ENCODE results near the gene MYO1D.

The MYO1D gene

DNA sequence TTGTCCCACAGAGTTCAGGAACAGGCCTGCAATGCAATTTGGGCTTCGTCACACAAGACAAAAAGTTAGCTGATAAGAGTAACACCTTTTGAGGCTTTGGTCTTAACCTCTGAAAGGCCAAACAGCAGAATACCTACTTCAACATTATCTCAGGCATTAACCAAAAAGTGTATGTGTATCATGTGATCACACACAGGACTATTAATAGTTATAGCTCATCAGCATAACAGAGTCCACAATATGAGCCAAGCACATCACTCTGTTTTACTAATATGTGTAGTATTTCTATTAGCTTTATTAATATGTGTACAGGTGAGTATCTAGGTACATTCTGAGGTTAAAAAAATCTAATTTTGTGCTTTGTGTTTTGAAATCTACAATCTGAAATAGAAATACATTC is 30.8 kb downstream of the MYO1D start:
- TF ChIP-seq, protein P1, sequence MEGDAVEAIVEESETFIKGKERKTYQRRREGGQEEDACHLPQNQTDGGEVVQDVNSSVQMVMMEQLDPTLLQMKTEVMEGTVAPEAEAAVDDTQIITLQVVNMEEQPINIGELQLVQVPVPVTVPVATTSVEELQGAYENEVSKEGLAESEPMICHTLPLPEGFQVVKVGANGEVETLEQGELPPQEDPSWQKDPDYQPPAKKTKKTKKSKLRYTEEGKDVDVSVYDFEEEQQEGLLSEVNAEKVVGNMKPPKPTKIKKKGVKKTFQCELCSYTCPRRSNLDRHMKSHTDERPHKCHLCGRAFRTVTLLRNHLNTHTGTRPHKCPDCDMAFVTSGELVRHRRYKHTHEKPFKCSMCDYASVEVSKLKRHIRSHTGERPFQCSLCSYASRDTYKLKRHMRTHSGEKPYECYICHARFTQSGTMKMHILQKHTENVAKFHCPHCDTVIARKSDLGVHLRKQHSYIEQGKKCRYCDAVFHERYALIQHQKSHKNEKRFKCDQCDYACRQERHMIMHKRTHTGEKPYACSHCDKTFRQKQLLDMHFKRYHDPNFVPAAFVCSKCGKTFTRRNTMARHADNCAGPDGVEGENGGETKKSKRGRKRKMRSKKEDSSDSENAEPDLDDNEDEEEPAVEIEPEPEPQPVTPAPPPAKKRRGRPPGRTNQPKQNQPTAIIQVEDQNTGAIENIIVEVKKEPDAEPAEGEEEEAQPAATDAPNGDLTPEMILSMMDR (IDR thresholded peaks at IDR 0.05; ENCODE audit: low read depth, low read length, missing control alignments) = no peak
- DNase-seq (ENCODE audit: low read depth) = no peak
- H3K4me3 ChIP-seq (ENCODE audit: low read depth, low read length) = no peak overlapping the region

DNA sequence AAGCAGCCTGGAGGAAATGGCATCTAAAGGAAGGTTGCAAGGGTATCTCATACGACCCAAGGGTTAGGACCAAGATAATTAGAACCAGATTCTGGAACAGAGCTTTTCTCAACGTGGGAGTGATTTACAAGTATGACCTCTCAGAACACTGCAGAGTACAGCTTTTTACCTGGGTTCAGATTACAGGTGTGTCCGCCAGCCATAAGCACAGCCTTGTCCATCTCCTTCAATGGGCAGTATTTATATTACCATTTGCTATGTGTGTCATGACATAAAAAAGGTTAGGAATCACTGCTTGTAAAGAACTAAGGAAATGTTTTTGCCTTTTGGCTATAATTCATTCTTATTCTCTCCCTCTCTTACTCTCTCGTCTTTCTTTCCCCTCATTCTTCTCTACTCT is 36.7 kb downstream of the MYO1D start:
- no peak for DNase-seq (ENCODE audit: low read depth)
- TF ChIP-seq, protein P1 (IDR thresholded peaks at IDR 0.05; ENCODE audit: low read depth, low read length, missing control alignments) = no peak
- no peak overlapping the region for H3K4me3 ChIP-seq (ENCODE audit: low read depth, low read length)

DNA sequence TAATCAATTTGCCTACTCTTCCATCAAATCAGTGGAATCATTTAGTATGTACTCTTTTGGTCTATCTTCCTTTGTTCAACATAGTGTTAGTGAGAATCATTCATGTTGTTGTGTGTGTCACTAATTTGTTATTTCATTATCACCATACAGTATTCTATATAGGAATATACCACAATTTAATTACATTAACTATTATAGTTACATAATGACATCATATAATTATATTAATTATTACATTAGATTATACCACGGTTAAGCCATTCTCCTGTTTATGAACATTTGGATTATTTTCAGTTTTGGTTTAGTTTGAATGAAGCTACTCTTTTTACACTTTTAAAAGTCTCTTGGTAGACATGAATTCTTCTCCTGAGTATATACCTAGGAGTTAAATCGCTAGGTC is 40.4 kb downstream of the MYO1D start:
- TF ChIP-seq, protein P1 (IDR thresholded peaks at IDR 0.05; ENCODE audit: low read depth, low read length, missing control alignments) = no peak
- no peak for DNase-seq (ENCODE audit: low read depth)
- H3K4me3 ChIP-seq (ENCODE audit: low read depth, low read length) = no peak overlapping the region

- DNase-seq (ENCODE audit: low read depth) = no peak
- H3K4me3 ChIP-seq (ENCODE audit: low read depth, low read length) = peak overlapping the region; percentile 41
Measured at GRCh38 chr17:32835291-32835761, 41.6 kb downstream of the MYO1D start.

GRCh38 chr17:32834104-32834503 is 42.8 kb downstream of the MYO1D start:
- H3K4me3 ChIP-seq (ENCODE audit: low read depth, low read length) = no peak overlapping the region
- DNase-seq (ENCODE audit: low read depth) = no peak
- TF ChIP-seq, protein P1 (IDR thresholded peaks at IDR 0.05; ENCODE audit: low read depth, low read length, missing control alignments) = no peak

More at GRCh38 chr17:32835291-32835761, 41.6 kb downstream of the MYO1D start:
- TF ChIP-seq, protein P1 (IDR thresholded peaks at IDR 0.05; ENCODE audit: low read depth, low read length, missing control alignments) = no peak

- H3K4me3 ChIP-seq (ENCODE audit: low read depth, low read length) = no peak overlapping the region
- no peak for DNase-seq (ENCODE audit: low read depth)
- TF ChIP-seq, protein P1 (IDR thresholded peaks at IDR 0.05; ENCODE audit: low read depth, low read length, missing control alignments) = no peak
Measured at GRCh38 chr17:32833526-32833925, 43.4 kb downstream of the MYO1D start.

DNA sequence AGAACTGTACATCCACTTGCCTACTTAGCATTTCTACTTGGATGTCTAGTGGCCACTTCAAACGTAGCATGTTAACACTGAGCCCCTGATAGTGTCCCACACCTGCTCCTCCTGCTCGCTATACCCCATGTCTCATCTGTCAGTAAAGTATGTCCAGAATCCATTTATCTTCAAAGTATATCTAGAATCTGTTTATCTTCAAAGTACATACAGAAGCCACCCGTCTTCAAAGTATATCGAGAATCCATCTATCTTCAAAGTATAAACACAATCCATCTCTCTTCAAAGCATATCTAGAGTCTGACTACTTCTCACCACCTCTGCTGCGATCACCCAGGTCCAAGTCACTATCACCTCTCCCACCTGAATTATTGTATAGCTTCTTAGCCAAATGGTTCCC is 43.8 kb downstream of the MYO1D start:
- TF ChIP-seq, protein P1 (IDR thresholded peaks at IDR 0.05; ENCODE audit: low read depth, low read length, missing control alignments) = no peak
- no peak overlapping the region for H3K4me3 ChIP-seq (ENCODE audit: low read depth, low read length)
- DNase-seq (ENCODE audit: low read depth) = no peak

Measured in GM12864 (cell line).